Panc1 (cell line): ENCODE measurements around the gene CALCB. TPM values are rescaled to one million over a fixed set of nuclear protein-coding genes. Genes with fewer than 3 reads are reported as not detected.
"Not testable (repeated sequence)": the region's sequence is repeated elsewhere in the genome, so short reads cannot be mapped to it uniquely, and the experiment has no call there.

ENCODE experiments used
- ATAC-seq: fragments of 200-7000 bp; cut with Tn5 transposase; 2 replicates; pipeline ENCODE4 v1.9.1; 2020; ENCODE audit warnings: mild to moderate bottlenecking, moderate library complexity
- BruUV-seq: library from RNA; stranded (reverse); fragments of 400-500 nt; replicated peaks from 2 replicates; lab custom pipeline; 2021; lab: Mats Ljungman, UMichigan
- CTCF ChIA-PET: fragments of 300-600 bp; sonication (Branson Sonifier 250); formaldehyde crosslinking; loops from one replicate; lab custom pipeline; 2022; ENCODE audit warnings: antibody characterized with exemption; lab: Charles Lee
- POLR2A ChIA-PET: fragments of 300-600 bp; sonication (Branson Sonifier 250); formaldehyde crosslinking; loops from one replicate; lab custom pipeline; 2022; ENCODE audit warnings: antibody characterized with exemption; lab: Charles Lee
- DNase-seq: peaks from one replicate; pipeline ENCODE4 v3.0.0-alpha.2; 2010; ENCODE audit warnings: low read depth, low spot score
- H3K27ac ChIP-seq: 2 replicates; pipeline ENCODE4 v1.5.1; 2011; ENCODE audit warnings: mild to moderate bottlenecking, low read length, inconsistent platforms
- H3K27me3 ChIP-seq: fragments of 200-500 bp; sonication (Bioruptor generic); 2 replicates; pipeline ENCODE4 v1.6.0; 2014; ENCODE audit warnings: low read length, inconsistent platforms; ENCODE audit not compliant: control insufficient read depth, insufficient read depth
- H3K36me3 ChIP-seq: fragments of 200-500 bp; sonication (Bioruptor generic); 2 replicates; pipeline ENCODE4 v1.5.1; 2014; ENCODE audit warnings: inconsistent platforms, mild to moderate bottlenecking, low read length, moderate library complexity; ENCODE audit not compliant: control insufficient read depth, insufficient read depth
- H3K4me1 ChIP-seq: 2 replicates; pipeline ENCODE4 v1.5.1; 2011; ENCODE audit warnings: inconsistent platforms, mild to moderate bottlenecking, low read length, moderate library complexity; ENCODE audit not compliant: control insufficient read depth, insufficient read depth
- H3K4me3 ChIP-seq, 2 experiments: 2 replicates each; pipeline ENCODE4 v1.5.1; 2011 to 2012; ENCODE audit warnings: low read depth in 2 of 2, low read length in 2 of 2, mild to moderate bottlenecking in 2 of 2, inconsistent platforms in 1 of 2, moderate library complexity in 1 of 2
- H3K9me3 ChIP-seq: fragments of 200-500 bp; sonication (Bioruptor generic); 2 replicates; pipeline ENCODE4 v1.5.1; 2014; ENCODE audit warnings: low read depth, mild to moderate bottlenecking, inconsistent platforms, low read length, moderate library complexity; ENCODE audit not compliant: control insufficient read depth, insufficient read depth
- POLR2AphosphoS5 ChIP-seq: IDR thresholded peaks from 2 replicates; pipeline ENCODE4 v1.6.1; 2012; ENCODE audit warnings: mild to moderate bottlenecking, low read depth, low read length, moderate library complexity
- SIN3A ChIP-seq: IDR thresholded peaks from 2 replicates; pipeline ENCODE4 v1.6.1; 2012; ENCODE audit warnings: low read depth, mild to moderate bottlenecking, low read length, moderate library complexity, borderline replicate concordance; ENCODE audit not compliant: insufficient read depth
- TCF7L2 ChIP-seq: IDR thresholded peaks from 2 replicates; pipeline ENCODE4 v1.6.1; 2011; ENCODE audit warnings: mild to moderate bottlenecking, low read depth, low read length, inconsistent platforms
- in situ Hi-C: cut with HindIII; loops from 2 replicates; pipeline ENCODE4 v1.10.0; 2016; ENCODE audit warnings: low sequenced_read_pairs, low pct_unique_long_range_greater_than_20kb
- intact Hi-C: fragments of 100-400 bp; cut with micrococcal nuclease; formaldehyde crosslinking; loops from one replicate; pipeline ENCODE4 v1.10.0; 2022; ENCODE audit not compliant: unreplicated experiment
- total RNA-seq: library from RNA; stranded (reverse); gene quantifications from one replicate; pipeline ENCODE4 v1.2.1, GENCODE V29; 2021; ENCODE audit not compliant: unreplicated experiment
- TF ChIP-seq, protein P1 (sequence below): fragments of 450-650 bp; IDR thresholded peaks from 2 replicates; pipeline ENCODE4 v1.5.1; 2017; ENCODE audit warnings: mild to moderate bottlenecking
- TF ChIP-seq, protein P2 (sequence below), 2 experiments: IDR thresholded peaks; 2 replicates each; pipeline ENCODE4 v1.6.1; 2011 to 2012; ENCODE audit warnings: low read depth in 2 of 2, control low read depth in 1 of 2, low read length in 1 of 2, mild to moderate bottlenecking in 1 of 2, moderate library complexity in 1 of 2; ENCODE audit not compliant: insufficient read depth in 1 of 2

Gene CALCB
- total RNA-seq, 1 experiment from 2014 or later: not detected

DNA sequence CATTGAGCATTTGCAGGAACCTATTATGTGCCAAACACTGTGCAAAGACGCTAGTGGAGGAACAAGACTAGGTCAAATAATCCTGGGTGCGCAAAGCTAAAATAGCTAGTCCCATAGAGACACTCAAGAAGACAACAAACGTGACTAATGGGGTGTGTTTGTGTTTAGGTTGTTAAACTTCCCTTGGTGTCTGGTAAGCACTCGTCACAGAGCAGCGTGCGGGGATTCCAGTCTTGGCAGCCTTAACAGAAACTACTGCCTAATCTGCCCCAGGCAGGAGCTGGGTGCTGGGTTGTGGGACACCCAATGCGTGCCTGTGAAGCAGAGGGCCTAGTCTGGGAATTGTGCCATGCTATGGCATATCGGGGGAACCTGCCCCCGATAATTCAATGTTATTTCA lies 10.8 kb upstream of the CALCB start:
- CTCF ChIA-PET: no interaction called here
- BruUV-seq: no TSS peak
- no peak overlapping the region for H3K27ac ChIP-seq
- intact Hi-C loops: no loop called here
- H3K27me3 ChIP-seq: peaks cover 2% of the 10 kb centered on the region
- TF ChIP-seq POLR2AphosphoS5 (no peak), TCF7L2 (no peak), SIN3A (no peak)
- TF ChIP-seq, protein P1, sequence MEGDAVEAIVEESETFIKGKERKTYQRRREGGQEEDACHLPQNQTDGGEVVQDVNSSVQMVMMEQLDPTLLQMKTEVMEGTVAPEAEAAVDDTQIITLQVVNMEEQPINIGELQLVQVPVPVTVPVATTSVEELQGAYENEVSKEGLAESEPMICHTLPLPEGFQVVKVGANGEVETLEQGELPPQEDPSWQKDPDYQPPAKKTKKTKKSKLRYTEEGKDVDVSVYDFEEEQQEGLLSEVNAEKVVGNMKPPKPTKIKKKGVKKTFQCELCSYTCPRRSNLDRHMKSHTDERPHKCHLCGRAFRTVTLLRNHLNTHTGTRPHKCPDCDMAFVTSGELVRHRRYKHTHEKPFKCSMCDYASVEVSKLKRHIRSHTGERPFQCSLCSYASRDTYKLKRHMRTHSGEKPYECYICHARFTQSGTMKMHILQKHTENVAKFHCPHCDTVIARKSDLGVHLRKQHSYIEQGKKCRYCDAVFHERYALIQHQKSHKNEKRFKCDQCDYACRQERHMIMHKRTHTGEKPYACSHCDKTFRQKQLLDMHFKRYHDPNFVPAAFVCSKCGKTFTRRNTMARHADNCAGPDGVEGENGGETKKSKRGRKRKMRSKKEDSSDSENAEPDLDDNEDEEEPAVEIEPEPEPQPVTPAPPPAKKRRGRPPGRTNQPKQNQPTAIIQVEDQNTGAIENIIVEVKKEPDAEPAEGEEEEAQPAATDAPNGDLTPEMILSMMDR: no peak
- TF ChIP-seq, protein P2, sequence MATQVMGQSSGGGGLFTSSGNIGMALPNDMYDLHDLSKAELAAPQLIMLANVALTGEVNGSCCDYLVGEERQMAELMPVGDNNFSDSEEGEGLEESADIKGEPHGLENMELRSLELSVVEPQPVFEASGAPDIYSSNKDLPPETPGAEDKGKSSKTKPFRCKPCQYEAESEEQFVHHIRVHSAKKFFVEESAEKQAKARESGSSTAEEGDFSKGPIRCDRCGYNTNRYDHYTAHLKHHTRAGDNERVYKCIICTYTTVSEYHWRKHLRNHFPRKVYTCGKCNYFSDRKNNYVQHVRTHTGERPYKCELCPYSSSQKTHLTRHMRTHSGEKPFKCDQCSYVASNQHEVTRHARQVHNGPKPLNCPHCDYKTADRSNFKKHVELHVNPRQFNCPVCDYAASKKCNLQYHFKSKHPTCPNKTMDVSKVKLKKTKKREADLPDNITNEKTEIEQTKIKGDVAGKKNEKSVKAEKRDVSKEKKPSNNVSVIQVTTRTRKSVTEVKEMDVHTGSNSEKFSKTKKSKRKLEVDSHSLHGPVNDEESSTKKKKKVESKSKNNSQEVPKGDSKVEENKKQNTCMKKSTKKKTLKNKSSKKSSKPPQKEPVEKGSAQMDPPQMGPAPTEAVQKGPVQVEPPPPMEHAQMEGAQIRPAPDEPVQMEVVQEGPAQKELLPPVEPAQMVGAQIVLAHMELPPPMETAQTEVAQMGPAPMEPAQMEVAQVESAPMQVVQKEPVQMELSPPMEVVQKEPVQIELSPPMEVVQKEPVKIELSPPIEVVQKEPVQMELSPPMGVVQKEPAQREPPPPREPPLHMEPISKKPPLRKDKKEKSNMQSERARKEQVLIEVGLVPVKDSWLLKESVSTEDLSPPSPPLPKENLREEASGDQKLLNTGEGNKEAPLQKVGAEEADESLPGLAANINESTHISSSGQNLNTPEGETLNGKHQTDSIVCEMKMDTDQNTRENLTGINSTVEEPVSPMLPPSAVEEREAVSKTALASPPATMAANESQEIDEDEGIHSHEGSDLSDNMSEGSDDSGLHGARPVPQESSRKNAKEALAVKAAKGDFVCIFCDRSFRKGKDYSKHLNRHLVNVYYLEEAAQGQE (IDR thresholded peaks at IDR 0.05; ENCODE audit: insufficient read depth in 1 of 2, low read depth in 2 of 2, low read length in 1 of 2): no peak
- DNase-seq: no peak
- no peaks in the 10 kb centered on the region for H3K4me1 ChIP-seq
- in situ Hi-C loops: no loop called here
- H3K36me3 ChIP-seq: no peaks in the 10 kb centered on the region
- H3K4me3 ChIP-seq: no peak overlapping the region
- POLR2A ChIA-PET: no interaction called here
- no peak for ATAC-seq
- no peaks in the 10 kb centered on the region for H3K9me3 ChIP-seq

DNA sequence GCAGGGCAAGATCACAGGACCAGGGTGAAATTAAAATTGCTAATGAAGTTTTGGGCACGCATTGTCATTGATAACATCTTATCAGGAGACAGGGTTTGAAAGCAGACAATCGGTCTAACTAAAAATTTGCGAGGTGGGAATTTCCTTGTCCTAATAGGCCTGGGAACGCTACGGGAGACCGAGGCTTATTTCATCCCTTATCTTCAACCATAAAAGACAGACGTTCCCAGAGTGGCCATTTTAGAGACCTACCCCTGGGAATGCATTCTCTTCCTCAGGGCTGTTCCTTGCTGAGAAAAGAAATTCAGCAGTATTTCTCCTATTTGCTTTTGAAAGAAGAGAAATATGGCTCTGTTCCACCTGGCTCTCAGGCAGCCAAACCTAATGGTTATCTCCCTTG lies 3.6 kb upstream of the CALCB start:
- DNase-seq, BruUV-seq, in situ Hi-C loops, H3K4me3 ChIP-seq, H3K27me3 ChIP-seq, POLR2A ChIA-PET, CTCF ChIA-PET, ATAC-seq, H3K27ac ChIP-seq, H3K36me3 ChIP-seq, H3K9me3 ChIP-seq, H3K4me1 ChIP-seq: not testable (repeated sequence)
- intact Hi-C loops: loop anchor here (5.0 to 10.0 kb wide), 3 partner anchors 97 to 545 kb away; partner anchors contain the start of genes CALCA and PSMA1

DNA sequence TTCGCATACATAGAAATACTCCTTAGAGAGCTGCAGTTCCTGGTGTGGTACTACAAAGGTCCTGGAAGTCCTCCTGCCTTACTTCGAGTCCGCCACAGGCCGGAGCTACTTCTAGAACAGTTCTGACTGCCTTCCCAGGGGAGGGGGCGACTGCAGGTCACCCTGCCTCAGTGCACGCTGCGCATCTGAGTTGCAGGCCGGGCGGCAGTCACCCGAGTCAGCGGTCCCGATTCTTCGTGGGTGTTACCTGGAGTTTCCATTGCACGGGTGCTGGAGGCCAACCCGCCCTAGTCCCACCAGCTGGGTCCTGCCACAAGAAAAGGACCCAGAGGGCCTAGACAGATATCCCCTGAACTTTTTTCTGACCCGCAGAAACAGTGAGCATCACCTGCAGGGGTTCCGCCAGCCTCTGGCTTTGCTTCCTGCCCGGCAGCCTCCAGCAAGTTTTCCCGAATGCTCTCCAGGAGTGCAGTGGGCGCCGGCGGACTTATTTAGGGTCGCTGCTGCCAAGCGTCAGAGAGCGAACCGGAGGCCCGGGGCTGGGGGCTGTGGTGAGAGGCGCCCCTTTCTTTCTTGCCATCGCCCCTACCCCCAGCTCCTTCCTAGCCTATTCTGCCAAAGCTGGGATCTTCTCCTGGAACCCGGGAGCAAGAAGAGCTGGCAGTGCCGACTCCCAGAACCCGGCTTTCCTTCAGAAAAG lies 1.7 kb upstream of the CALCB start:
- Histone ChIP-seq H3K27ac (no peak overlapping the region), H3K36me3 (no peaks in the 10 kb centered on the region), H3K9me3 (no peaks in the 10 kb centered on the region), H3K4me1 (0 out of 2 replicates have a peak, but pooled peaks cover 3% of the 10 kb centered on the region), H3K27me3 (peaks cover 3% of the 10 kb centered on the region), H3K4me3 (no peak overlapping the region)
- POLR2A ChIA-PET: no interaction called here
- BruUV-seq: no TSS peak
- CTCF ChIA-PET: no interaction called here
- DNase-seq: no peak
- TF ChIP-seq SIN3A: no peak
- ATAC-seq: no peak
- in situ Hi-C loops: no loop called here
- intact Hi-C loops: loop anchor here (5.0 to 10.0 kb wide), 3 partner anchors 99 to 547 kb away; partner anchors contain the start of genes CALCA and PSMA1
